Hepatocyte (in vitro differentiated cells): ENCODE results near the gene PPFIBP2. TPM values are rescaled to one million over a fixed set of nuclear protein-coding genes. Genes with fewer than 3 reads are reported as not detected.

Experiments used
- DNase-seq: peaks from one replicate; pipeline ENCODE4 v3.0.0-alpha.2; 2016; ENCODE audit warnings: low spot score
- H2AFZ ChIP-seq: fragments of 200-600 bp; sonication (generic); 2 replicates; pipeline ENCODE4 v1.6.0; 2016; ENCODE audit warnings: antibody characterized with exemption, mild to moderate bottlenecking
- H3K27ac ChIP-seq: fragments of 200-600 bp; sonication (generic); 2 replicates; pipeline ENCODE4 v1.5.1; 2016; ENCODE audit warnings: mild to moderate bottlenecking
- H3K27me3 ChIP-seq: fragments of 200-600 bp; sonication (generic); 2 replicates; pipeline ENCODE4 v1.6.1; 2016
- H3K36me3 ChIP-seq: fragments of 200-600 bp; sonication (generic); replicated peaks from 2 replicates; pipeline ENCODE4 v1.5.1; 2016; ENCODE audit warnings: low read depth; ENCODE audit not compliant: insufficient read depth
- H3K4me1 ChIP-seq: fragments of 200-600 bp; sonication (generic); 2 replicates; pipeline ENCODE4 v1.5.1; 2016; ENCODE audit warnings: mild to moderate bottlenecking, moderate library complexity; ENCODE audit not compliant: insufficient read depth
- H3K4me2 ChIP-seq: fragments of 200-600 bp; sonication (generic); 2 replicates; pipeline ENCODE4 v1.6.0; 2016
- H3K4me3 ChIP-seq: fragments of 200-600 bp; sonication (generic); 2 replicates; pipeline ENCODE4 v1.5.1; 2016; ENCODE audit warnings: mild to moderate bottlenecking
- H3K79me2 ChIP-seq: fragments of 200-600 bp; sonication (generic); 2 replicates; pipeline ENCODE4 v1.6.0; 2017; ENCODE audit warnings: mild to moderate bottlenecking
- H3K9me2 ChIP-seq: fragments of 200-600 bp; sonication (generic); replicated peaks from 2 replicates; pipeline ENCODE4 v1.6.0; 2017; ENCODE audit warnings: mild to moderate bottlenecking; ENCODE audit not compliant: insufficient read depth
- H3K9me3 ChIP-seq: fragments of 200-600 bp; sonication (generic); 2 replicates; pipeline ENCODE4 v1.5.1; 2016; ENCODE audit warnings: low read depth, mild to moderate bottlenecking
- H4K20me1 ChIP-seq: fragments of 200-600 bp; sonication (generic); 2 replicates; pipeline ENCODE4 v1.6.0; 2016; ENCODE audit warnings: mild to moderate bottlenecking; ENCODE audit not compliant: insufficient read depth, poor library complexity, severe bottlenecking
- CTCF ChIP-seq: fragments of 200-600 bp; sonication (generic); IDR thresholded peaks from 2 replicates; pipeline ENCODE4 v1.5.1; 2016; ENCODE audit warnings: antibody characterized with exemption, mild to moderate bottlenecking; ENCODE audit not compliant: poor library complexity
- EZH2 ChIP-seq: fragments of 200-600 bp; sonication (generic); IDR thresholded peaks from 2 replicates; pipeline ENCODE4 v1.6.1; 2016; ENCODE audit warnings: antibody characterized with exemption, mild to moderate bottlenecking, borderline replicate concordance
- EZH2phosphoT487 ChIP-seq: fragments of 200-600 bp; sonication (generic); IDR thresholded peaks from one replicate; pipeline ENCODE4 v1.6.1; 2018; ENCODE audit warnings: antibody characterized with exemption, mild to moderate bottlenecking, low read depth, moderate library complexity; ENCODE audit not compliant: unreplicated experiment, severe bottlenecking
- WGBS: methylation state at CpG from one replicate; pipeline ENCODE4 v1.1.6; 2016; ENCODE audit warnings: low lambda C conversion rate; ENCODE audit errors: missing lambda C conversion rate; 5-methylcytosine and 5-hydroxymethylcytosine counted together
- polyA plus RNA-seq: library from polyadenylated mRNA; unstranded; fragments of >200 nt; fragmentation: Nextera tagmentation; extraction: Ambion mirVana; gene quantifications from 2 replicates; pipeline ENCODE4 v1.2.1, GENCODE V29; 2016
- total RNA-seq: library from RNA; depleted of rRNA; stranded (reverse); fragments of >200 nt; gene quantifications from 2 replicates; pipeline ENCODE4 v1.2.3, GENCODE V29; 2014

PPFIBP2 gene
- total and polyA plus RNA-seq, 2 experiments from 2014 or later = 33.9 to 55.8 TPM

- Histone ChIP-seq H3K36me3 (no peaks in the 10 kb centered on the region), H3K4me2 (no peak overlapping the region), H3K79me2 (no peaks in the 10 kb centered on the region), H3K9me3 (no peaks in the 10 kb centered on the region), H4K20me1 (no peaks in the 10 kb centered on the region), H2AFZ (no peak overlapping the region), H3K4me1 (peaks cover 26% of the 10 kb centered on the region), H3K4me3 (no peak overlapping the region), H3K9me2 (no peaks in the 10 kb centered on the region), H3K27me3 (no peaks in the 10 kb centered on the region), H3K27ac (no peak overlapping the region)
- WGBS = 84% methylated on average over 5 of the region's 5 CpGs
- no peak for TF ChIP-seq EZH2phosphoT487
- no peak for TF ChIP-seq CTCF
- no peak for TF ChIP-seq EZH2
- no peak for DNase-seq
Observed at GRCh38 chr11:7668911-7669310, 155.1 kb downstream of the PPFIBP2 start.

- Histone ChIP-seq H2AFZ (no peak overlapping the region), H3K36me3 (no peaks in the 10 kb centered on the region), H3K27me3 (no peaks in the 10 kb centered on the region), H3K4me3 (no peak overlapping the region), H3K4me2 (no peak overlapping the region), H4K20me1 (no peaks in the 10 kb centered on the region), H3K9me3 (no peaks in the 10 kb centered on the region), H3K9me2 (no peaks in the 10 kb centered on the region), H3K79me2 (peaks cover 4% of the 10 kb centered on the region), H3K27ac (peak overlapping the region; percentile 77), H3K4me1 (peaks cover 26% of the 10 kb centered on the region)
- no peak for DNase-seq
- TF ChIP-seq EZH2 (no peak), CTCF (no peak), EZH2phosphoT487 (no peak)
- WGBS = 78% methylated on average over 4 of the region's 4 CpGs
Observed at GRCh38 chr11:7670641-7671040, 156.8 kb downstream of the PPFIBP2 start.

- H3K9me3 ChIP-seq = no peaks in the 10 kb centered on the region
- H3K27ac ChIP-seq = peak overlapping the region; percentile 77
- TF ChIP-seq CTCF (no peak), EZH2phosphoT487 (no peak), EZH2 (no peak)
- H4K20me1 ChIP-seq = no peaks in the 10 kb centered on the region
- peak; percentile 67 for DNase-seq
- peak overlapping the region; percentile 95 for H3K4me2 ChIP-seq
- H2AFZ ChIP-seq = no peak overlapping the region
- no peaks in the 10 kb centered on the region for H3K36me3 ChIP-seq
- H3K79me2 ChIP-seq = peaks cover 4% of the 10 kb centered on the region
- peaks cover 26% of the 10 kb centered on the region for H3K4me1 ChIP-seq
- 51% methylated on average over 10 of the region's 10 CpGs for WGBS
- no peak overlapping the region for H3K4me3 ChIP-seq
- no peaks in the 10 kb centered on the region for H3K27me3 ChIP-seq
- no peaks in the 10 kb centered on the region for H3K9me2 ChIP-seq
Observed at GRCh38 chr11:7671347-7672215, 157.8 kb downstream of the PPFIBP2 start.
